Measurements from ENCODE around the gene SLC4A11.

Gene SLC4A11

GRCh38 chr20:3239026-3239866 lies at the start of gene SLC4A11:
TSS of gene SLC4A11 (minus strand) at chr20:3239190. CDS start at chr20:3239137, 53 bp downstream.
- Mint-ChIP-seq H3K36me3 (ENCODE audit: low read depth) (peaks cover 7% of the 10 kb centered on the region), H3K9me3 (no peaks in the 10 kb centered on the region), H3K4me1 (ENCODE audit: low read depth) (peaks cover 30% of the 10 kb centered on the region), H3K27me3 (peaks cover 89% of the 10 kb centered on the region), H3K27ac (peak within 1 kb of the TSS; percentile 78), H3K4me3 (peak within 1 kb of the TSS; percentile 91)
- intact Hi-C loops (cut with micrococcal nuclease): no loop called here

GRCh38 chr20:3283222-3283820 lies 44.3 kb upstream of the SLC4A11 start:
- Mint-ChIP-seq H3K27ac (no peak overlapping the region), H3K27me3 (no peaks in the 10 kb centered on the region), H3K4me3 (no peak overlapping the region), H3K36me3 (ENCODE audit: low read depth) (peaks cover 100% of the 10 kb centered on the region), H3K9me3 (no peaks in the 10 kb centered on the region), H3K4me1 (ENCODE audit: low read depth) (no peaks in the 10 kb centered on the region)
- intact Hi-C loops (cut with micrococcal nuclease): no loop called here

GRCh38 chr20:3282271-3283221 lies 43.6 kb upstream of the SLC4A11 start:
- H3K27ac Mint-ChIP-seq: no peak overlapping the region
- H3K36me3 Mint-ChIP-seq (ENCODE audit: low read depth): peaks cover 100% of the 10 kb centered on the region
- H3K4me1 Mint-ChIP-seq (ENCODE audit: low read depth): peaks cover 3% of the 10 kb centered on the region
- H3K9me3 Mint-ChIP-seq: no peaks in the 10 kb centered on the region
- intact Hi-C loops (cut with micrococcal nuclease): no loop called here
- H3K4me3 Mint-ChIP-seq: no peak overlapping the region
- no peaks in the 10 kb centered on the region for H3K27me3 Mint-ChIP-seq

GRCh38 chr20:3281437-3281836 lies 42.4 kb upstream of the SLC4A11 start:
- peaks cover 100% of the 10 kb centered on the region for H3K36me3 Mint-ChIP-seq (ENCODE audit: low read depth)
- intact Hi-C loops (cut with micrococcal nuclease): no loop called here
- no peaks in the 10 kb centered on the region for H3K27me3 Mint-ChIP-seq
- H3K9me3 Mint-ChIP-seq: no peaks in the 10 kb centered on the region
- no peak overlapping the region for H3K4me3 Mint-ChIP-seq
- H3K27ac Mint-ChIP-seq: no peak overlapping the region
- H3K4me1 Mint-ChIP-seq (ENCODE audit: low read depth): peaks cover 13% of the 10 kb centered on the region

- H3K27ac Mint-ChIP-seq: no peak overlapping the region
- H3K36me3 Mint-ChIP-seq (ENCODE audit: low read depth): peaks cover 100% of the 10 kb centered on the region
- no peaks in the 10 kb centered on the region for H3K27me3 Mint-ChIP-seq
- no peak overlapping the region for H3K4me3 Mint-ChIP-seq
- peaks cover 13% of the 10 kb centered on the region for H3K4me1 Mint-ChIP-seq (ENCODE audit: low read depth)
- H3K9me3 Mint-ChIP-seq: no peaks in the 10 kb centered on the region
- intact Hi-C loops (cut with micrococcal nuclease): loop anchor here (10.0 kb wide), 1 partner anchor 225 kb away; no protein-coding TSS in a partner anchor
These were observed 40.8 kb upstream of the SLC4A11 start for GRCh38 chr20:3279761-3280160.

- H3K9me3 Mint-ChIP-seq: no peaks in the 10 kb centered on the region
- intact Hi-C loops (cut with micrococcal nuclease): loop anchor here (10.0 kb wide), 1 partner anchor 223 kb away; no protein-coding TSS in a partner anchor
- no peak overlapping the region for H3K4me3 Mint-ChIP-seq
- H3K27me3 Mint-ChIP-seq: no peaks in the 10 kb centered on the region
- peaks cover 13% of the 10 kb centered on the region for H3K4me1 Mint-ChIP-seq (ENCODE audit: low read depth)
- H3K36me3 Mint-ChIP-seq (ENCODE audit: low read depth): peaks cover 100% of the 10 kb centered on the region
- H3K27ac Mint-ChIP-seq: no peak overlapping the region
These were observed 38.9 kb upstream of the SLC4A11 start for GRCh38 chr20:3277686-3278465.

GRCh38 chr20:3276680-3277015 lies 37.7 kb upstream of the SLC4A11 start:
- intact Hi-C loops (cut with micrococcal nuclease): loop anchor here (10.0 kb wide), 1 partner anchor 222 kb away; no protein-coding TSS in a partner anchor
- no peak overlapping the region for H3K4me3 Mint-ChIP-seq
- peaks cover 13% of the 10 kb centered on the region for H3K4me1 Mint-ChIP-seq (ENCODE audit: low read depth)
- H3K36me3 Mint-ChIP-seq (ENCODE audit: low read depth): peaks cover 96% of the 10 kb centered on the region
- no peaks in the 10 kb centered on the region for H3K9me3 Mint-ChIP-seq
- no peaks in the 10 kb centered on the region for H3K27me3 Mint-ChIP-seq
- H3K27ac Mint-ChIP-seq: no peak overlapping the region

- Mint-ChIP-seq H3K9me3 (no peaks in the 10 kb centered on the region), H3K4me3 (no peak overlapping the region), H3K27ac (no peak overlapping the region), H3K36me3 (ENCODE audit: low read depth) (peaks cover 96% of the 10 kb centered on the region), H3K4me1 (ENCODE audit: low read depth) (peaks cover 13% of the 10 kb centered on the region), H3K27me3 (no peaks in the 10 kb centered on the region)
- intact Hi-C loops (cut with micrococcal nuclease): loop anchor here (10.0 kb wide), 1 partner anchor 221 kb away; no protein-coding TSS in a partner anchor
These were observed 37.1 kb upstream of the SLC4A11 start for GRCh38 chr20:3275966-3276679.

GRCh38 chr20:3275064-3275935 lies 36.3 kb upstream of the SLC4A11 start:
- intact Hi-C loops (cut with micrococcal nuclease): loop anchor here (10.0 kb wide), 1 partner anchor 220 kb away; no protein-coding TSS in a partner anchor
- H3K36me3 Mint-ChIP-seq (ENCODE audit: low read depth): peaks cover 96% of the 10 kb centered on the region

GRCh38 chr20:3273371-3273770 lies 34.4 kb upstream of the SLC4A11 start:
- no peak overlapping the region for H3K27ac Mint-ChIP-seq

More at GRCh38 chr20:3275064-3275935, 36.3 kb upstream of the SLC4A11 start:
- Mint-ChIP-seq H3K27ac (no peak overlapping the region), H3K4me1 (ENCODE audit: low read depth) (peaks cover 13% of the 10 kb centered on the region), H3K27me3 (no peaks in the 10 kb centered on the region), H3K9me3 (no peaks in the 10 kb centered on the region), H3K4me3 (no peak overlapping the region)

GRCh38 chr20:3270051-3270450 lies 31.1 kb upstream of the SLC4A11 start:
- intact Hi-C loops (cut with micrococcal nuclease): loop anchor here (10.0 kb wide), 1 partner anchor 215 kb away; no protein-coding TSS in a partner anchor

More at GRCh38 chr20:3273371-3273770, 34.4 kb upstream of the SLC4A11 start:
- H3K27me3 Mint-ChIP-seq: no peaks in the 10 kb centered on the region
- no peaks in the 10 kb centered on the region for H3K9me3 Mint-ChIP-seq
- peaks cover 13% of the 10 kb centered on the region for H3K4me1 Mint-ChIP-seq (ENCODE audit: low read depth)
- intact Hi-C loops (cut with micrococcal nuclease): loop anchor here (10.0 kb wide), 1 partner anchor 219 kb away; no protein-coding TSS in a partner anchor
- H3K36me3 Mint-ChIP-seq (ENCODE audit: low read depth): peaks cover 93% of the 10 kb centered on the region
- H3K4me3 Mint-ChIP-seq: no peak overlapping the region

GRCh38 chr20:3262566-3262965 lies 23.6 kb upstream of the SLC4A11 start:
- Mint-ChIP-seq H3K36me3 (ENCODE audit: low read depth) (peaks cover 100% of the 10 kb centered on the region), H3K27me3 (no peaks in the 10 kb centered on the region), H3K27ac (no peak overlapping the region), H3K4me3 (no peak overlapping the region), H3K9me3 (no peaks in the 10 kb centered on the region), H3K4me1 (ENCODE audit: low read depth) (no peaks in the 10 kb centered on the region)
- intact Hi-C loops (cut with micrococcal nuclease): no loop called here

More at GRCh38 chr20:3270051-3270450, 31.1 kb upstream of the SLC4A11 start:
- peaks cover 93% of the 10 kb centered on the region for H3K36me3 Mint-ChIP-seq (ENCODE audit: low read depth)
- no peaks in the 10 kb centered on the region for H3K27me3 Mint-ChIP-seq
- no peak overlapping the region for H3K4me3 Mint-ChIP-seq
- no peak overlapping the region for H3K27ac Mint-ChIP-seq
- H3K4me1 Mint-ChIP-seq (ENCODE audit: low read depth): no peaks in the 10 kb centered on the region
- H3K9me3 Mint-ChIP-seq: no peaks in the 10 kb centered on the region

Measured in dendritic cell treated with granulocyte-macrophage colony-stimulating factor and Interleukin-4, amounts not matched to agents 40 ng/mL and 50 ng/mL, for 4 days (primary cell).